ENCODE measurements around the gene SPP2.

Gene SPP2

GRCh38 chr2:234038076-234038802, 12.3 kb upstream of the SPP2 start:
- no peak for DNase-seq (ENCODE audit: low read depth)

GRCh38 chr2:234044157-234044556, 6.3 kb upstream of the SPP2 start:
- no peak for DNase-seq (ENCODE audit: low read depth)

GRCh38 chr2:234046521-234046920, 4.0 kb upstream of the SPP2 start:
- DNase-seq (ENCODE audit: low read depth), result no peak

- no peak for DNase-seq (ENCODE audit: low read depth)
Observed at GRCh38 chr2:234047361-234047760, 3.1 kb upstream of the SPP2 start.

GRCh38 chr2:234048049-234048448, 2.5 kb upstream of the SPP2 start:
- DNase-seq (ENCODE audit: low read depth), result no peak

- DNase-seq (ENCODE audit: low read depth), result no peak
Observed at GRCh38 chr2:234051374-234052070, 1.0 kb downstream of the SPP2 start.

GRCh38 chr2:234058881-234059280, 8.4 kb downstream of the SPP2 start:
- DNase-seq (ENCODE audit: low read depth), result no peak

GRCh38 chr2:234060236-234060635, 9.7 kb downstream of the SPP2 start:
- DNase-seq (ENCODE audit: low read depth), result no peak

- DNase-seq (ENCODE audit: low read depth), result no peak
Observed at GRCh38 chr2:234061624-234062257, 11.2 kb downstream of the SPP2 start.

GRCh38 chr2:234066587-234066986, 16.1 kb downstream of the SPP2 start:
- DNase-seq (ENCODE audit: low read depth), result no peak

- no peak for DNase-seq (ENCODE audit: low read depth)
Observed at GRCh38 chr2:234071664-234072063, 21.2 kb downstream of the SPP2 start.

- no peak for DNase-seq (ENCODE audit: low read depth)
Observed at GRCh38 chr2:234072454-234072853, 22.0 kb downstream of the SPP2 start.

- no peak for DNase-seq (ENCODE audit: low read depth)
Observed at GRCh38 chr2:234074751-234075517, 24.4 kb downstream of the SPP2 start.

GRCh38 chr2:234075518-234075915, 25.0 kb downstream of the SPP2 start:
- no peak for DNase-seq (ENCODE audit: low read depth)

- no peak for DNase-seq (ENCODE audit: low read depth)
Observed at GRCh38 chr2:234075947-234076346, 25.4 kb downstream of the SPP2 start.

GRCh38 chr2:234076451-234076850, 25.9 kb downstream of the SPP2 start:
- DNase-seq (ENCODE audit: low read depth), result no peak

GRCh38 chr2:234078129-234078528, 27.6 kb downstream of the SPP2 start:
- DNase-seq (ENCODE audit: low read depth), result no peak

GRCh38 chr2:234081970-234082822, 31.7 kb downstream of the SPP2 start:
- DNase-seq (ENCODE audit: low read depth), result no peak

- DNase-seq (ENCODE audit: low read depth), result no peak
Observed at GRCh38 chr2:234083572-234084348, 33.3 kb downstream of the SPP2 start.

GRCh38 chr2:234091432-234091879, 41.0 kb downstream of the SPP2 start:
- DNase-seq (ENCODE audit: low read depth), result no peak

GRCh38 chr2:234091883-234092282, 41.4 kb downstream of the SPP2 start:
- DNase-seq (ENCODE audit: low read depth), result no peak
